AG04449 (cell line): ENCODE data around the gene TRAPPC8.
A peak's percentile ranks its signal among the peaks of the same experiment; 100 is the strongest.
"Not testable (repeated sequence)": the region's sequence is repeated elsewhere in the genome, so short reads cannot be mapped to it uniquely, and the experiment has no call there.

Experiments used
- CTCF ChIA-PET: fragments of 350-600 bp; formaldehyde crosslinking; extraction: SDS; loops from one replicate; lab custom pipeline; 2021; ENCODE audit warnings: antibody characterized with exemption; lab: Yijun Ruan, JAX
- POLR2A ChIA-PET: fragments of 400-600, 350-600 bp; formaldehyde crosslinking; extraction: SDS; loops from one replicate; lab custom pipeline; 2020; ENCODE audit warnings: antibody characterized with exemption, inconsistent platforms; lab: Yijun Ruan, JAX
- DNase-seq: peaks from one replicate; pipeline ENCODE4 v3.0.0-alpha.2; 2010; ENCODE audit warnings: low read depth, low spot score
- H3K4me3 ChIP-seq: 2 replicates; pipeline ENCODE4 v1.5.1; 2011; ENCODE audit warnings: low read depth, mild to moderate bottlenecking, control low read depth, low read length
- CTCF ChIP-seq: IDR thresholded peaks from one replicate; pipeline ENCODE4 v1.5.1; 2011; ENCODE audit warnings: mild to moderate bottlenecking, moderate library complexity, low read length, control low read depth, inconsistent platforms; ENCODE audit not compliant: insufficient read depth; ENCODE audit errors: missing control alignments

The TRAPPC8 gene

GRCh38 chr18:31946305-31947046 lies 3.5 kb upstream of the TRAPPC8 start:
- no peak for TF ChIP-seq CTCF
- no peak for DNase-seq
- H3K4me3 ChIP-seq = no peak overlapping the region
- POLR2A ChIA-PET = no interaction called here
- CTCF ChIA-PET = no interaction called here

- TF ChIP-seq CTCF = no peak
- no peak for DNase-seq
- CTCF ChIA-PET = no interaction called here
- POLR2A ChIA-PET = no interaction called here
- peak overlapping the region; percentile 84 for H3K4me3 ChIP-seq
Measured at GRCh38 chr18:31943878-31944816, 1.2 kb upstream of the TRAPPC8 start.

- peak overlapping the region; percentile 96 for H3K4me3 ChIP-seq
- POLR2A ChIA-PET = interaction anchor here (1.0 to 1.1 kb wide), 2 partner anchors 11 to 39 kb away, joined by 3 read pairs; no protein-coding TSS in a partner anchor
- CTCF ChIA-PET = interaction anchor here (0.5 to 1.3 kb wide), 2 partner anchors 150 to 348 kb away, joined by 3 read pairs; partner anchors contain the start of gene RNF138
- no peak for TF ChIP-seq CTCF
- DNase-seq = no peak
Measured at GRCh38 chr18:31942291-31942998, 483 bp downstream of the TRAPPC8 start.

GRCh38 chr18:31941010-31941809 lies 1.7 kb downstream of the TRAPPC8 start:
- ChIA-PET POLR2A (no interaction called here), CTCF (no interaction called here)
- peak overlapping the region; percentile 96 for H3K4me3 ChIP-seq
- no peak for TF ChIP-seq CTCF
- DNase-seq = no peak

- POLR2A ChIA-PET, DNase-seq, CTCF ChIA-PET, H3K4me3 ChIP-seq: not testable (repeated sequence)
Measured at GRCh38 chr18:31934773-31935172, 8.2 kb downstream of the TRAPPC8 start.

- DNase-seq = no peak
- ChIA-PET POLR2A (interaction anchor here (1.1 kb wide), 1 partner anchor 11 kb away, joined by 3 read pairs; the partner anchor contains the start of gene TRAPPC8), CTCF (no interaction called here)
- no peak overlapping the region for H3K4me3 ChIP-seq
- TF ChIP-seq CTCF = no peak
Measured at GRCh38 chr18:31931886-31932240, 11.1 kb downstream of the TRAPPC8 start.
